GM19452 (cell line): ENCODE measurements around the gene CIROP.

Experiments
- ATAC-seq: cut with Tn5 transposase; IDR thresholded peaks from one replicate; pipeline ENCODE4 v1.9.1; 2021; ENCODE audit not compliant: unreplicated experiment

Gene CIROP, protein sequence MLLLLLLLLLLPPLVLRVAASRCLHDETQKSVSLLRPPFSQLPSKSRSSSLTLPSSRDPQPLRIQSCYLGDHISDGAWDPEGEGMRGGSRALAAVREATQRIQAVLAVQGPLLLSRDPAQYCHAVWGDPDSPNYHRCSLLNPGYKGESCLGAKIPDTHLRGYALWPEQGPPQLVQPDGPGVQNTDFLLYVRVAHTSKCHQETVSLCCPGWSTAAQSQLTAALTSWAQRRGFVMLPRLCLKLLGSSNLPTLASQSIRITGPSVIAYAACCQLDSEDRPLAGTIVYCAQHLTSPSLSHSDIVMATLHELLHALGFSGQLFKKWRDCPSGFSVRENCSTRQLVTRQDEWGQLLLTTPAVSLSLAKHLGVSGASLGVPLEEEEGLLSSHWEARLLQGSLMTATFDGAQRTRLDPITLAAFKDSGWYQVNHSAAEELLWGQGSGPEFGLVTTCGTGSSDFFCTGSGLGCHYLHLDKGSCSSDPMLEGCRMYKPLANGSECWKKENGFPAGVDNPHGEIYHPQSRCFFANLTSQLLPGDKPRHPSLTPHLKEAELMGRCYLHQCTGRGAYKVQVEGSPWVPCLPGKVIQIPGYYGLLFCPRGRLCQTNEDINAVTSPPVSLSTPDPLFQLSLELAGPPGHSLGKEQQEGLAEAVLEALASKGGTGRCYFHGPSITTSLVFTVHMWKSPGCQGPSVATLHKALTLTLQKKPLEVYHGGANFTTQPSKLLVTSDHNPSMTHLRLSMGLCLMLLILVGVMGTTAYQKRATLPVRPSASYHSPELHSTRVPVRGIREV

DNA sequence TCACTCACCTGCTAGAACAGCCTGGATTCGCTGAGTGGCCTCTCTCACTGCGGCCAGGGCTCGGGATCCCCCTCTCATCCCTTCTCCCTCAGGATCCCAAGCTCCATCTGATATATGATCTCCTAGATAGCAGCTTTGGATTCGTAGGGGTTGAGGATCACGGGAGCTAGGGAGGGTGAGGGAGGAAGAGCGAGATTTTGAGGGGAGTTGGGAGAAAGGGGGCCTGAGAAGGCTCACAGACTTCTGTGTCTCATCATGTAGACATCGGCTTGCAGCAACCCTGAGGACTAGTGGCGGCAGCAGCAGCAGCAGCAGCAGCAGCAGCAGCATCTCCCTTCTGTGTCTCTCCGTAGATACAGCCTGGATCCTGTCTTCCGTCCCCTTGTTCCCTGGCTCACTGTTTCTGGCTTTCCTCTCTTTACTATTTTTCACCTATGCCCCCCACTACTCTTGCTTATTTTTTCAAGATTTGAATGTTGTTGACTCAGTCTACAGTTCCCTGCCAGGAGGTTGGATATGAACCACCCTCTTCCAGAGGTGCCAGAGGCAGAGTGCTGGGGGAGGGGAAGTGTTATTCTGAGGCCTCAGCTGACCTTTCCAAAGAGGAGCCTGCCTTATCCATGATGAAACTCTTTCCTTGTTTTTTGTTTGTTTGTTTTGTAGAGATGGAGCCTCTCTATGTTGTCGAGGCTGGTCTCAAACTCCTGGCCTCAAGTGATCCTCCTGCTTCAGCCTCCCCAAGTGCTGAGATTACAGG lies at the start of gene CIROP:
Gene CIROP, minus strand, starts transcription at position 399 of the 757 bp plus-strand sequence. Its CDS starts 69 bp downstream, at position 330.
- no peak for ATAC-seq

DNA sequence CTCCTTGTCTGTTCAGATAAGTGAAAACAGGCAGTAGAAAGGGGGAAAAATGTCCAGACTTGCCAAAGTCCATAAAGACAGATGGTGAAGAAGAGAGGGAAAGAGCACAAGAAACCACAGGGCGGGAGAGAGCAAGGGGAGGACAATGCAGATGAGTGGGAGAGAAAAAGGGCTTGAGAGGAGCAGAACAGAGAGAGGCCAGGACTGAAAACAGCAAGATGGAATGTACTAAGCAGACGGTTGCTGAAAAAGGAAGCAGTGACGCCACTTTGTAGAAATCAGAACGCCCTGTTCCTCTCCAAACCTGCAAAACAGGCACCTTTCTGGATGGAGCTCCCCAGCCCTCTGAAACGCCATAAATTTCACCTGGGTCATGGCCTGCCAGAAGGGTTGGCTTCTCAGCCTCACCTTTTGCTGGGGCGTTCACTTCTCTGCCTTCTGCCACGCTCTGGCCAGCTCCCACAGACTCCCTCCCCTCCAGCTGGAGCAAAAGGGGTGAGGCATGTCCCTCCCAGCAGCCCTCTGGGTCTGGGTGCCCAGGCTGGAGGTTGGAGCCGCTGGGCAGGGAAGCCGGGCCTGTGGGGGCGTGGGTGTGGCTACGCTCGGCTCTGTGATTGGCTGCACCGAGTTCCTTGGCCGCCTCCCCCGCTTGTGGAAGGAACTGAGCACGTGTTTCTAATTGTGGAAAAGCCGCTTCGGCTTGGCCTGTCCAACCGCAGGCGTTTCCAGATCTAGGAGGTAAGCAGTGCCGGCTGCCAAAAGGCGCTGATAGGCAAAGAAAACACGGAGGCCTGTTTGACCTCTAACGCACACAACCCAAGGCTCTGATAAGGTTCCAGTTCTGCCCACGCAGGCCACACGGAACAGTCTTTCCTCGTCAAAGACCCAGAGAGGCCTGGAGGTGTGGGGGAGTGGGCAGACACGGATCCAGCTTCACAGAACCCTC lies 49.3 kb upstream of the CIROP start:
- ATAC-seq: no peak

DNA sequence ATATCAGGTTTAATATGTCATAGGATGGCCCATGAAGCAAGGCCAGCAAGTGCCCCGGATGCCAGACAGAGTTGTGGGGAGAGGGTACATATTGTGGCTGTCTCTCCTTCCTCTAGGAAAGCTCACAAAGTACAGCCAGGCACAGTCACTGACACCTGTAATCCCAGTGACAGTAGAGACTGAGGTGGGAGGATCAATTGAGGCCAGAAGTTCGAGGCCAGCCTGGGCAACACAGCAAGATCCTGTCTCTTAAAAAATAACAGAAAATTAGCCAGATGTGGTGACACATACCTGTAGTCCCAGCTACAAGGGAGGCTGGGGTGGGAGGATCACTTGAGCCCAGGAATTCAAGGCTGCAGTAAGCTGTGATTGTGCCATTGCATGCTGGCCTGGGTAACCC lies 46.6 kb upstream of the CIROP start:
- no peak for ATAC-seq

DNA sequence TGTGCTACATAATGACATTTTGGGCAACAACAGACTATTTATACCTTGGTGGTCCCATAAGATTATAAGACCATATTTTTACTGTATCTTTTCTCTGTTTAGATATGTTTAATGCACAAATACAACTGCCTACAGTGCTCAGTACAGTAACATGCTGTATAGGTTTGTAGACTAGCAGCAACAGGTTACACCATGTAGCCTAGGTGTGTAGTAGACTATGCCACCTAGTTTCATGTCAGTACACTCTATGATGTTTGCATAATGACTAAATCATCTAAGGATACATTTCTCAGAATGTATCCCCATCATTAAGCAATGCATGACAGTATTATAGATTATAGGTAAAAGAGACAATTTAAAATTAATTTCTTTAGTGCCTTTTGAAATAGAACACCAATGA lies 45.0 kb upstream of the CIROP start:
- ATAC-seq: no peak

DNA sequence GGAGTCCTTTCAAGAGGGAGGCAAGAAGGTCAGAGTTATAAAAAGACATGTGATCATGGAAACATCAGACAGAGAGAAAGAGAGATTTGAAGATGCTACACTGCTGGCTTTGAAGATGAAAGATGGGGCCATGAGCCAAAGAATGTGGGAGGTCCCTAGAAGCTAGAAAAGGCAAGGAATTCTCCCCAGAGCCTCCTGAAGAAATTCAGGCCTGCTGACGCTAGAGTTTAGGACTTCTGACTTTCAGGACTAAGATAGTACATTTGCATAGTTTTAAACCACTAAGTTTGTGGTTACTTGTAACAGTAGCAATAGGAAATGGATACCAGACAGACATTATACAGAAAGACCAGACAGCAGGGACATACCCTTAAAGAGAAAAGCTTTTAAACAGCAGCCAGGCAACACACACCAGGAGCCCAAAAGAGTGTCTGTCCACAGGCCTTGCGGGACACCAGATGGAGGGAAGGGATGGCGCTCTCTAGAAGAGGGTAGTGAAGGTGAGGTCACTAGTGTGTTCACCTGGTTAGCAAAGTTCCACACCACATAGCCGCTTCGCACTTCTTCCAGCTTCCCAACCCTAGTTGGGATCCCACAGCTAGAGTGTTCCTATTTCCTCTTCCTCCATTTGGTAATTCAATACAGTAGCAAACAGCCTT lies 43.9 kb upstream of the CIROP start:
- no peak for ATAC-seq

DNA sequence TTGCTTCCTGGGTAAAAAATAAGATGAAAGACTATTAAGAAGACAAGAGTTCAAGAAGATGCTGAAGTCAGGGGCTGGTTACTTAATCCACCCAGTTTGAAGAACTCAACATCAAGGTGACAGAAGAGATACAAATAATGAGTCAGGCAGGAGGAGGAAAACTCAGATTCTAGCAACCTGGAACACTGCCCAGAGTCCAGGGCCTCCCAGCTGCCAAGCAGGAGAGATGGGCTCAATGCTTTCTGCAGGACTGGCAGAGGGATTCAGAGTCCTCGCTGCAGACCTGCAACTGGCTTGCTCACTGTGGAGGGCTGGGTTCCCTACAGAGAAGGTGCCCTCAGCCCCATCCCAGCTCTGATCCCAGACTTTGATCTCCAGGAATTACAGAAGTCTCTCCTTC lies 42.9 kb upstream of the CIROP start:
- no peak for ATAC-seq

DNA sequence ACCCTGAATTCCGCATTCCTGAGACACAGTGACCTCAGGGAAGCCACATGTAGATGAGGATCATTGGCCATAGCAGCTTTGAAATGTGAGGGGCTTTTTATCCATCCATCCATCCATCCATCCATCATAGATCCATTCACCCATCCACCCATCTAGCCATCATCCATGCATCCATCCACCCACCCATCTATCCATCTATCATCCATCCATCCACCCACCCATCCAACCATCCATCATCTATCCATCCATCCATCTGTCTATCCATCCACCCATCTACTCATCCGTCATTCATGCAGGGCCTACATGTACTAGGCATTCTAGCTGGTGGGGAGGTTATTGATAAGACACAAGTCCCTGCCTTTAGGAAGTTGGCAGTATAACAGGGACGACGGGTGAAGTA lies 42.2 kb upstream of the CIROP start:
- ATAC-seq: no peak

DNA sequence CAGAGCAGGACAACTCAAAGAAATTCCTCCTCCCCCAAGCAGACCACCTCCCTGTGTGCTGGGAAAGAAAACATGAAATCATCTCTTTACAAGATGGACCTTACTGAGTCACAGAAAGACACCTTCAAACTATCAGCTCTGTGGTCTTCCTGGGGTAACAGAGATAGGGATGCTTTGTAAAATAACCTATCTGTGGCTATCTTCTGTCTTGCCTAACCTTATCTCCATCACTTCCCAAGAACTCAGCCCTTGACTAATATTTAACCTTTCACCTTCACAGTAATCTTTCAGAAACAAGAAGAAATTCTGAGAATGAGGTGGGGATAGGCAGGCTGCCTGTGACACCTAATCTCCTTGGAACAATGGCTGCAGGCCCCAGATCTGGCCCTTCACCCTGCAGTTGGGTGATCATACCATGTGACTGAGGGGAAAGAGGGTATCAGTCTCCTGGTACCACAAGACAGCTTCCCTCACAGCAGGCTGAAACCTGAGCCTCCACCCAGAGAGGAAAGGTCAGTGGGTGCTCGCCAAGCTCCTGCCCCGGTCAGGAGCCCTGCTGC lies 41.6 kb upstream of the CIROP start:
- no peak for ATAC-seq

DNA sequence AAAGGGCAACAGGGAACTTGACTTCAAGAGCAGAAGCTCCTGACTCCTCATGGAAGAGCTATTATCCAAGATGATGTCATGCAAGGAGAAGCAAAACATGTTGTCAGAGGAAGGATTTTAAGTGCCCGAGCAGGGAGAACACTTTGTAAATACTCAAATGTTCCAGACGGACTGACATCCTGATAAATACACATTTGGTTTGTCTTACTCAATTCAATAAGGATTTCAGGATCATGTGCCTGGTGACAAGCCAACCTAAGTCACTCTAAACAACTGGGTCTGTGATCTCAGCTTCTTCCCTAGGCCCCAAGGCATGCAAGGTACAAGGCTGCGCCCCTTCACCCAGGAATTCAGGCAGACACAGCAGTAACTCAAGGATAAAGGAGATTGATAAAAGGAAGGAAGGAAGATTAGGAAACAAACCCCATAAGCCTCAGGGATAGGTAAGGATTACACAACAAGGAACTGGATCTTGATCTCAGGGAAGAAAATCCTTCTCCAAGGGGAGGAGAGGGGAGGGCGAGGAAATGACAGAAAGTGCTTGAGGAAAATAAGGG lies 41.1 kb upstream of the CIROP start:
- no peak for ATAC-seq

DNA sequence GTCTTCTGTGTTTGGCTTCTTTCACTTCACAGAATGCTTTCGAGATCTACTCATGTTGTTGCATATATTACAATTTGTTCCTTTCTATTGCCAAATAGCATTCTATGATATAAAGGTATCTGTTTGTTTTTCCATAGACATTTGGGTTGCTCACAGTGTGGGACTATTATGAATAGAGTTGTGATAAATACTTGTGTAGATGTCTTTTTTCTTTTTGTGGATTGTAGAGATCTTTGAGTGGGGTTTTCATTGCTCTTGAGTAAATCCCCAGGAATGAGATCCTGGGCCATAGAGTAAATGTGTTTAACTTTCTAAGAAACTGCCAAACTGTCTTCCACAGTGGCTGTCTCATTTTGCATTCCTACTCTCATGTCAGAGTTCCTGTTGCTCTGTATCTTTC lies 39.1 kb upstream of the CIROP start:
- ATAC-seq: no peak

DNA sequence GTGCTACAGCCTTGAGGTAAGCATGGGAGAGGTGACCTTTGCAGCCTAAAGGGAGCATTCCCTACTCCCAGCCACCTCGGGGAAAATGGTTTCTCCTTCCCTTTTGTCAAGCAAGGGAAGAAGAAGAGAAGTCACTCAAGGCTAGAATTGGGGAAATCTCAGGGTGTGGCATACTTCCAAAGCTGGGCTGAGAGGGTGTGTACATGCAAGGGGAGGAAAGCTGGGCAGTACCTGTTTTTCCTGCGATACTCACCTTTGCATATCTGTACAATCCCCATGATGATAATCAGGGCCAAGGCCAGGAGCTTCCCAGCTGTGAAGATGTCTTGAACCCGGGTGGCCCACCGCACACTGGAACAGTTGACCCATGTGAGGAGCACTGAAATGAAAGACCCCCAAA lies 38.0 kb upstream of the CIROP start:
- no peak for ATAC-seq

DNA sequence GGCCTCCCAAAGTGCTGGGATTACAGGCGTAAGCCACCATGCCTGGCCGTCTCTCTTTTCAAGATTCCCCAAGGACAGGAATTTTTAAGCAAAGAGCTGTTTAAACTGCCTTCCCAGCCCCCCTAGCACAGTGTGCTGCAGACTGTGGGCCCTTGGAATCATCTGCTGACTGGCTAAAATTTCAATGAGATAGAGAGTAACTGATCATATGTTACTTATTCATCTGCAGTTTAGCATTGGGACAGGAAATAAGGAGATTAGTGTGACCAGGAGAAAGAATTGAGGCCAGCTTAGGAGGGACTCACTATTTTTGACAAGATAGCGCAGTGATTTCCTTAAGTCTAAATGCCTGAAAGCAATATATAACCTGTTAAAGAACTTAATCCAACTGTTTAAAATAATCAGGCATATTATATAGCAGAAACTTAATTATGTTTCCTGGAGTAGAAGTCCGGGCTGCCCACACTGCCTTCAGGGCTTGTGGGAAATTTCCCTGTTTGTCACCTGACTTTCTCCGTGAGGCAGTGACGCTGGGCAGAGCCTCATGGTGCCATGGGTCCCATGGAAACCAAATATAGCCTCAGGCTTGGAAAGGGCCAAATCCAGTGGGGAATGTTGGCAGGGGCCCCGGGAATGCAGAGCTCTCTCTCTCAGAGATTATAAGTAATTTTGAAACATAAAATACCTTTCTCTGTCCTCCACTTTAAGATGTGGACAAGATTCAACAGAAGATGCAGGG lies 37.1 kb upstream of the CIROP start:
- ATAC-seq: no peak

DNA sequence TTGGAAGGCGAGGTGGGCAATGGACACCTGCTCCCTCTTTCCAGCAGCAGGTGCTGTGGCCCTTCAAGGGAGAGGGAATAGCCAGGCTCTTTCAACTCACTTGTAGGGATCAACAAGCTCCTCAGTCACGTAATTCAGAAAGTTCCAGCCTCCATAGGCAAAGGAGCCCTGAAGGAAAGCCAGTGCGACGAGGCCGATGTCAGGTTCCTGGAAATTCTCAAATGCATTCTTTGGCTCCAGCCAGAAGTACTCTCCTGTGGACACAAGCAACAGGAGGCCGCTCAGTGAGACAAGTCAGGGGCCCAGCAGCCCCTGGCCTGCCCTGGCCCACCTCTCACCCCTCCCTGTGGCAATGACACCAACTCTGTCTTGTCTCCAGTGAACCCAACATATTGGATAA lies 35.6 kb upstream of the CIROP start:
- no peak for ATAC-seq

DNA sequence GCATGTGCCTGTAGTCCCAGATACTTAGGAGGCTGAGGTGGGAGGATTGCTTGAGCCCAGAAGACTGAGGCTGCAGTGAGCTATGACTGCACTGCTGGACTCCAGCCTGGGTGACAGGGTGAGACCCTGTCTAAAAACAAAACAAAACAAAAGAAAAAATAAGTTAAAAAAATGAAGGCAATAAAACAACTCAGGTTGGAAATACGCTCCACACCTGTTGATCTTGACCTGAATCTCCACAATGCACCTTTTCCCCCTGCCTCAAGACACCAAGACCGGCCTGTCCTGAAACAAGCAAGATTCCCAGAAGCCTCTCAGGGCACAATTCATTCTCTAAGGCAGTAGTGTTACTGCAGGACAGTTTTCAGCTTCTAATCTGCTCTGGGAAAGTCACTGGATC lies 35.1 kb upstream of the CIROP start:
- ATAC-seq: no peak

DNA sequence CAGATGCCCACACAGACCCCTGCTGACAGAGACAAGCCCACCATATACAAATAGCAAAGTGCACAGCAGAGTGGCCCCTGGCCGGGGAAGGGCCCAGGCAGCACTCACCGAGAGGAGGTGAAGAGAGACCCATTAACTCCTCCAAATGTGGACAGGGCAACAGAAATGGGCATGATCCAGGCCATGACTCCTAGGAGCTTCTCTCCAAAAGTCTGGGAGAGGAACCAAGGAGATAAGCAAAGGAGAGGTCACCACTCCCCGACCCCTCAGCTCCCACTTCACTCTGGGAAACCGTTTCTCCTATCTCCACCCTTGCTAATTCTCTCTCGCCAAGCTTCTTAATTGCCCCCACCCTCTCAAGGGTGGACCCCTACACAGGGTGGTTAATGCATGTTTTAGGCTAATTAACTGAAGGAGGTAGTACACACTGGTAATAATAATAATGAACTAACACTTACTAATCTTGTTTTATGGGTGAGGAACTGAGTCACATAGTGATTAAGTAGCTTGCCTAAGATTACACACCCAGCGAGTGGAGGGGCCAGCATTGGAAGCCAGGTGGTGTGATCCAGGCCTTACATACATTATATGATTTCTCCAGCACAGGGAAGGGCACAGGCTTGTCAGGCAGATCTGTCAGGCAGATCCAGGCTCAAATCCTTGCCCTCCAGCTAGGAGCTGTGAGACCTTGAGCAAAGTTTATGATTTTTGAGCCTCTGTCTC lies 33.2 kb upstream of the CIROP start:
- no peak for ATAC-seq

DNA sequence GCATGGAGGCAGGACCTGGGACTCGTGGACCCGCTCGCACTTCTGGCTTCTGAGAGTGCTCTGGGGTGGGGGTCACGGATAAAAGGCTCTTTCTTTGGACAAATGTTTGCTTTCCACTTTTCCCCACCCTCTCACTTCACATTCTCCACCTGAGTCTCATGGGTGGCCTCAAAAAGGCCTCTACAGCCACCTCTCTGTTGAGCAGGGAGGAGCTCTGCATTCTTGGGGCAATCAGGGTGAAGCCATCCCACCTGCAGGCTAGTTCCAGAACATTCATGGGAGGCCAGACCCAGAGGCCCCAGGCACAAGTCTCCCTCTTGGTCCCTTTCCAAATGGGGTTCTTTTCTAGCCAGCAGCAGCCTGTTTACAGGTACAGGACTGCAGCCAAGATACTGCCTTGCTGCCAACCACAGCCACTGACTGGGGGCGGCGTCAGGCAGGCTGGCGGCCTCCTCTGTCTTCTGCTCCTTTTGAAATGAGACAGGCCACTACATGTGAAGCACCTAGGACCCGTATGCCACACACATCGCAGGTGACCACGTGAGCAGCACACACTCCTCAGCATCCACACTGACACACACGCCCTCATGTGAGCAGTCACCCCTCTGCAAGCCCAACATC lies 32.5 kb upstream of the CIROP start:
- no peak for ATAC-seq

DNA sequence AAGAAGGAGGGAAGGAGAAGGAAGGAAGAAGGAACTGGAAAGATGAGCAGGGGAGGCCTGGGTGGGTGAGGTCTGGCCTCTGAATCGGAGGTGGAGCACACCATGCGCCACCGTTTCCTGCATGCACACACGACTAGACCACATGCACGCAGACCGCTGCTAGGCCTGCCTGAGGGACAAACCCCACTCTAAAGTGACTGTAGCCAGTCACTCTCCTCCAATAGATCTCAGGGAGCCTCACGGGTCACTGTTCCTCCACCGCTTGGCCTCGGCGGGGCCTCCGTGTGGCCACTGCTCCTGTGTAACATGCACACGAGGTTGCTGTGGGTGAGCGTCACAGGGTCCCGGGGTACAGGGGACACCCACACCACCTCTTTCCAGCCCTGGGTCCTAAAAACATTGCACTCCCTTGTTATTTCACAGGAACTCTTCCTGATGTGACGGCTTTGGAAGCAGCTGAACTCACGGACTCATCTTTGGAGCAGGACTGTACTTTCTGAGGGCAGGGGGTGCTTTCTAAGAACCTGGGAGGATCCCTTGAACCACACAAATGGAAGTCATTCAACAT lies 31.9 kb upstream of the CIROP start:
- ATAC-seq: no peak
